Small intestine (tissue), 7 donors: Measurements from ENCODE around the gene CASKIN2. TPM values are rescaled to one million over a fixed set of nuclear protein-coding genes. Genes with fewer than 3 reads are reported as not detected.

Source experiments
- DNase-seq, 2 donors: peaks; one replicate each; pipeline versions ENCODE4 v3.0.0 to v3.0.0-alpha.2; 2013
- FAIRE-seq: peaks from 2 replicates; lab custom pipeline; 2012; peaks lifted over from hg19 to GRCh38; lab: Jason Lieb, UNC
- H3K27ac ChIP-seq, 3 donors: one replicate each; pipeline ENCODE4 v1.5.1; 2013; ENCODE audit warnings: low read length in 2 of 3, mild to moderate bottlenecking in 2 of 3, control low read depth in 1 of 3, inconsistent platforms in 1 of 3, low read depth in 1 of 3, moderate library complexity in 1 of 3
- H3K27me3 ChIP-seq, 3 donors: one replicate each; pipeline ENCODE4 v1.6.1; 2013; ENCODE audit warnings: low read length in 3 of 3, inconsistent platforms in 1 of 3; ENCODE audit not compliant: control insufficient read depth in 3 of 3, insufficient read depth in 3 of 3
- H3K36me3 ChIP-seq, 3 donors: one replicate each; pipeline ENCODE4 v1.6.1; 2013; ENCODE audit warnings: low read length in 3 of 3, inconsistent platforms in 1 of 3, low read depth in 1 of 3, mild to moderate bottlenecking in 1 of 3, moderate library complexity in 1 of 3; ENCODE audit not compliant: control insufficient read depth in 3 of 3, insufficient read depth in 2 of 3
- H3K4me1 ChIP-seq, 3 donors: one replicate each; pipeline ENCODE4 v1.6.1; 2013; ENCODE audit warnings: low read length in 2 of 3, inconsistent platforms in 1 of 3, low read depth in 1 of 3, mild to moderate bottlenecking in 1 of 3, moderate library complexity in 1 of 3; ENCODE audit not compliant: control insufficient read depth in 3 of 3, insufficient read depth in 2 of 3
- H3K4me3 ChIP-seq, 3 donors: one replicate each; pipeline ENCODE4 v1.5.1; 2013; ENCODE audit warnings: low read length in 3 of 3, control low read depth in 1 of 3, inconsistent platforms in 1 of 3, low read depth in 1 of 3, mild to moderate bottlenecking in 1 of 3, moderate library complexity in 1 of 3
- H3K9me3 ChIP-seq, 2 donors: one replicate each; pipeline ENCODE4 v1.6.1; 2013; ENCODE audit warnings: low read depth in 1 of 2, low read length in 1 of 2; ENCODE audit not compliant: control insufficient read depth in 2 of 2, insufficient read depth in 1 of 2
- WGBS, 3 donors: extraction: QIAGEN DNeasy Blood & Tissue Kit; methylation state at CpG; one replicate each; pipeline ENCODE4 v1.1.7; 2013; 5-methylcytosine and 5-hydroxymethylcytosine counted together
- polyA plus RNA-seq, 4 donors: library from polyadenylated mRNA; stranded (reverse) in 3 of 4; unstranded in 1 of 4; fragments of 200-250 nt in 3 of 4; fragments of 120-200 nt in 1 of 4; gene quantifications; one replicate each; pipeline versions ENCODE4 v1.2.1 to v1.2.3, GENCODE V29; 2013
- donor health status: healthy with polysubstance abuse.
- donor health status: control.
- donor health status: control.
- donor health status: Bipolar disorder and iron deficiency.
- donor health status: healthy.

The CASKIN2 gene
- polyA plus RNA-seq, 4 donors, result 7.6 to 15.6 (median 10.9) TPM

GRCh38 chr17:75506888-75507287 is 8.4 kb downstream of the CASKIN2 start:
- H3K36me3 ChIP-seq, result peaks cover 5 to 100% (median 10%) of the 10 kb centered on the region in 3 donors
- no peak for DNase-seq
- H3K4me1 ChIP-seq, result peaks cover 0 to 56% (median 5%) of the 10 kb centered on the region in 3 donors
- WGBS, 3 donors, result 87 to 94% (median 91%) methylated on average over 20 of the region's 20 CpGs
- no peak for FAIRE-seq
- no peak overlapping the region for H3K4me3 ChIP-seq
- H3K9me3 ChIP-seq, result no peaks in the 10 kb centered on the region
- no peak overlapping the region for H3K27ac ChIP-seq
- H3K27me3 ChIP-seq, result no peaks in the 10 kb centered on the region

GRCh38 chr17:75506134-75506533 is 9.2 kb downstream of the CASKIN2 start:
- no peak overlapping the region for H3K27ac ChIP-seq
- DNase-seq (no peak), FAIRE-seq (no peak)
- H3K9me3 ChIP-seq, result no peaks in the 10 kb centered on the region
- H3K4me1 ChIP-seq, result peaks cover 0 to 49% (median 5%) of the 10 kb centered on the region in 3 donors
- no peaks in the 10 kb centered on the region for H3K27me3 ChIP-seq
- 89 to 90% (median 90%) methylated on average over 20 to 21 of the region's 21 CpGs for WGBS, 3 donors
- peaks cover 5 to 100% (median 10%) of the 10 kb centered on the region in 3 donors for H3K36me3 ChIP-seq
- no peak overlapping the region for H3K4me3 ChIP-seq

GRCh38 chr17:75505640-75506039 is 9.7 kb downstream of the CASKIN2 start:
- no peaks in the 10 kb centered on the region for H3K27me3 ChIP-seq
- FAIRE-seq, result no peak
- DNase-seq, result no peak
- no peaks in the 10 kb centered on the region for H3K9me3 ChIP-seq
- no peak overlapping the region for H3K4me3 ChIP-seq
- peaks cover 0 to 45% (median 5%) of the 10 kb centered on the region in 3 donors for H3K4me1 ChIP-seq
- 88 to 94% (median 93%) methylated on average over 15 of the region's 15 CpGs for WGBS, 3 donors
- peaks cover 5 to 100% (median 10%) of the 10 kb centered on the region in 3 donors for H3K36me3 ChIP-seq
- H3K27ac ChIP-seq, result no peak overlapping the region

GRCh38 chr17:75505152-75505409 is 10.3 kb downstream of the CASKIN2 start:
- Histone ChIP-seq H3K4me1 (peaks cover 0 to 41% (median 5%) of the 10 kb centered on the region in 3 donors), H3K4me3 (no peak overlapping the region), H3K27ac (no peak overlapping the region), H3K9me3 (no peaks in the 10 kb centered on the region), H3K27me3 (no peaks in the 10 kb centered on the region), H3K36me3 (peaks cover 5 to 100% (median 12%) of the 10 kb centered on the region in 3 donors)
- no peak for DNase-seq
- FAIRE-seq, result no peak
- WGBS, 3 donors, result 80 to 84% (median 83%) methylated on average over 4 of the region's 4 CpGs

GRCh38 chr17:75504347-75505151 is 10.8 kb downstream of the CASKIN2 start:
- 59 to 70% (median 60%) methylated on average over 22 to 32 of the region's 32 CpGs for WGBS, 3 donors

GRCh38 chr17:75503976-75504346 is 11.4 kb downstream of the CASKIN2 start:
- WGBS, 3 donors, result 66 to 75% (median 67%) methylated on average over 12 to 13 of the region's 13 CpGs
- Histone ChIP-seq H3K27ac (no peak overlapping the region), H3K36me3 (peaks cover 8 to 100% (median 12%) of the 10 kb centered on the region in 3 donors), H3K4me3 (no peak overlapping the region), H3K9me3 (no peaks in the 10 kb centered on the region), H3K4me1 (peaks cover 0 to 30% (median 0%) of the 10 kb centered on the region in 3 donors), H3K27me3 (no peaks in the 10 kb centered on the region)
- no peak for DNase-seq
- no peak for FAIRE-seq

More at GRCh38 chr17:75504347-75505151, 10.8 kb downstream of the CASKIN2 start:
- no peak for FAIRE-seq
- Histone ChIP-seq H3K27ac (no peak overlapping the region), H3K4me3 (no peak overlapping the region), H3K27me3 (no peaks in the 10 kb centered on the region), H3K36me3 (peaks cover 5 to 100% (median 12%) of the 10 kb centered on the region in 3 donors), H3K9me3 (no peaks in the 10 kb centered on the region), H3K4me1 (peaks cover 0 to 36% (median 5%) of the 10 kb centered on the region in 3 donors)
- DNase-seq, result peak; percentile 42 to 58

- Histone ChIP-seq H3K27ac (no peak overlapping the region), H3K4me1 (peaks cover 0 to 24% (median 0%) of the 10 kb centered on the region in 3 donors), H3K27me3 (no peaks in the 10 kb centered on the region), H3K36me3 (peaks cover 8 to 100% (median 12%) of the 10 kb centered on the region in 3 donors), H3K9me3 (no peaks in the 10 kb centered on the region), H3K4me3 (no peak overlapping the region)
- FAIRE-seq (no peak), DNase-seq (no peak)
- WGBS, 3 donors, result 83 to 88% (median 85%) methylated on average over 21 to 23 of the region's 23 CpGs
Measured at GRCh38 chr17:75503337-75503950, 11.9 kb downstream of the CASKIN2 start.

- FAIRE-seq (no peak), DNase-seq (no peak)
- Histone ChIP-seq H3K36me3 (peaks cover 11 to 100% (median 12%) of the 10 kb centered on the region in 3 donors), H3K9me3 (no peaks in the 10 kb centered on the region), H3K4me1 (peaks cover 0 to 18% (median 0%) of the 10 kb centered on the region in 3 donors), H3K27ac (no peak overlapping the region), H3K27me3 (no peaks in the 10 kb centered on the region), H3K4me3 (no peak overlapping the region)
- 89 to 97% (median 92%) methylated on average over 18 to 25 of the region's 25 CpGs for WGBS, 3 donors
Measured at GRCh38 chr17:75502721-75503329, 12.5 kb downstream of the CASKIN2 start.
